ENCODE data around the gene USP5.

DNA sequence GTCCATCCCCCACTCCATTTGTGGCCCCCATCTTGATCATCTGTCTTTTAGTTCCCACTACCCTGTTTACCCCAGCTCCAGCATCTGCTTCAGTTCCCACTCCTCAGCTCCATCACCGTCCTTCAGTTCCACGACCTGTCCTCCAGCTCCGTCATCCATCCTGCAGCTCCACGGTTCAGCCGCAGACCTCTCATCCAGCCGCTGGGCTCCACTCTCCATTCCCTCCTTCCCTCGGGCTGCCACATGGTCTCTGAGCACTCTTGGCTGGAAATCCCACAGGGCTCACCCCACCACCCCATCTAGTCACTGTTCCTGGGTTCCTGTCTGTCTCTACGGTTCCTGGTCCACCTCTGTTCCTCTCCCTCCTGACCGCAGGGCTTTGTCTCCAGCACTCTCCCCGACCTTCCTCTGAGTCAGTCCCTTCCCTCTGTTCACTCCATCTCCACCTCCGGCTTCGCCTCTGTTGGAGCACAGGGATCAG is 27.0 kb upstream of the USP5 start:
- TF ChIP-seq, protein P1, sequence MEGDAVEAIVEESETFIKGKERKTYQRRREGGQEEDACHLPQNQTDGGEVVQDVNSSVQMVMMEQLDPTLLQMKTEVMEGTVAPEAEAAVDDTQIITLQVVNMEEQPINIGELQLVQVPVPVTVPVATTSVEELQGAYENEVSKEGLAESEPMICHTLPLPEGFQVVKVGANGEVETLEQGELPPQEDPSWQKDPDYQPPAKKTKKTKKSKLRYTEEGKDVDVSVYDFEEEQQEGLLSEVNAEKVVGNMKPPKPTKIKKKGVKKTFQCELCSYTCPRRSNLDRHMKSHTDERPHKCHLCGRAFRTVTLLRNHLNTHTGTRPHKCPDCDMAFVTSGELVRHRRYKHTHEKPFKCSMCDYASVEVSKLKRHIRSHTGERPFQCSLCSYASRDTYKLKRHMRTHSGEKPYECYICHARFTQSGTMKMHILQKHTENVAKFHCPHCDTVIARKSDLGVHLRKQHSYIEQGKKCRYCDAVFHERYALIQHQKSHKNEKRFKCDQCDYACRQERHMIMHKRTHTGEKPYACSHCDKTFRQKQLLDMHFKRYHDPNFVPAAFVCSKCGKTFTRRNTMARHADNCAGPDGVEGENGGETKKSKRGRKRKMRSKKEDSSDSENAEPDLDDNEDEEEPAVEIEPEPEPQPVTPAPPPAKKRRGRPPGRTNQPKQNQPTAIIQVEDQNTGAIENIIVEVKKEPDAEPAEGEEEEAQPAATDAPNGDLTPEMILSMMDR (IDR thresholded peaks at IDR 0.05; ENCODE audit: extremely low read depth in 1 of 2, insufficient read depth in 1 of 2, low read depth in 1 of 2, low read length in 2 of 2): no peak
- TF ChIP-seq, protein P2, sequence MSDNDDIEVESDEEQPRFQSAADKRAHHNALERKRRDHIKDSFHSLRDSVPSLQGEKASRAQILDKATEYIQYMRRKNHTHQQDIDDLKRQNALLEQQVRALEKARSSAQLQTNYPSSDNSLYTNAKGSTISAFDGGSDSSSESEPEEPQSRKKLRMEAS (IDR thresholded peaks at IDR 0.05; ENCODE audit: insufficient read depth, insufficient read length): no peak
- TF ChIP-seq POLR2A (IDR thresholded peaks at IDR 0.05; ENCODE audit: low read depth, low read length) (no peak), EZH2 (IDR thresholded peaks at IDR 0.05; ENCODE audit: borderline replicate concordance, low read depth, low read length, severe bottlenecking) (no peak), JUN (IDR thresholded peaks at IDR 0.05; ENCODE audit: borderline replicate concordance, insufficient read depth, insufficient read length, low read depth) (no peak), MYC (IDR thresholded peaks at IDR 0.05; ENCODE audit: low read depth, low read length) (no peak), FOS (IDR thresholded peaks at IDR 0.05; ENCODE audit: borderline replicate concordance, insufficient read depth, low read length) (peak; percentile 16)
